Parathyroid adenoma (tissue), 2 donors: ENCODE results near the gene DAAM2.

Source experiments
- H2AFZ ChIP-seq: fragments of 300-600 bp; sonication (generic); one replicate; pipeline ENCODE4 v1.7.0; 2017; ENCODE audit warnings: antibody characterized with exemption, mild to moderate bottlenecking
- H3K27ac ChIP-seq: fragments of 300-600 bp; sonication (generic); one replicate; pipeline ENCODE4 v1.7.0; 2017
- H3K27me3 ChIP-seq: fragments of 300-600 bp; sonication (generic); one replicate; pipeline ENCODE4 v1.7.0; 2017; ENCODE audit warnings: low read length; ENCODE audit not compliant: control insufficient read depth, insufficient read depth
- H3K36me3 ChIP-seq: fragments of 300-600 bp; sonication (generic); one replicate; pipeline ENCODE4 v1.7.0; 2017; ENCODE audit warnings: low read length; ENCODE audit not compliant: control insufficient read depth, insufficient read depth
- H3K4me1 ChIP-seq: fragments of 300-600 bp; sonication (generic); one replicate; pipeline ENCODE4 v1.7.0; 2017; ENCODE audit warnings: control low read depth
- H3K4me2 ChIP-seq: fragments of 300-600 bp; sonication (generic); one replicate; pipeline ENCODE4 v1.7.0; 2017; ENCODE audit warnings: low read length
- H3K4me3 ChIP-seq: fragments of 300-600 bp; sonication (generic); one replicate; pipeline ENCODE4 v1.7.0; 2017; ENCODE audit warnings: low read depth, low read length
- H3K79me2 ChIP-seq: fragments of 300-600 bp; sonication (generic); one replicate; pipeline ENCODE4 v1.7.0; 2017; ENCODE audit warnings: control low read depth
- H3K9ac ChIP-seq: fragments of 300-600 bp; sonication (generic); one replicate; pipeline ENCODE4 v1.7.0; 2017; ENCODE audit warnings: mild to moderate bottlenecking
- H3K9me3 ChIP-seq: fragments of 300-600 bp; sonication (generic); one replicate; pipeline ENCODE4 v1.7.0; 2017; ENCODE audit warnings: low read length; ENCODE audit not compliant: control insufficient read depth
- CTCF ChIP-seq: fragments of 300-600 bp; sonication (generic); IDR thresholded peaks from one replicate; pipeline ENCODE4 v1.7.0; 2017; ENCODE audit warnings: antibody characterized with exemption, mild to moderate bottlenecking
- donor health status: primary hyperparathyroidism.

The DAAM2 gene

GRCh38 chr6:39772559-39773273 is 19.5 kb upstream of the DAAM2 start:
- Histone ChIP-seq H3K4me2 (no peak overlapping the region), H3K9ac (no peak overlapping the region), H3K9me3 (no peaks in the 10 kb centered on the region), H3K4me3 (no peak overlapping the region), H3K27ac (no peak overlapping the region), H3K36me3 (no peaks in the 10 kb centered on the region), H2AFZ (no peak overlapping the region), H3K4me1 (no peaks in the 10 kb centered on the region), H3K79me2 (no peaks in the 10 kb centered on the region), H3K27me3 (no peaks in the 10 kb centered on the region)
- no peak for TF ChIP-seq CTCF

DNA sequence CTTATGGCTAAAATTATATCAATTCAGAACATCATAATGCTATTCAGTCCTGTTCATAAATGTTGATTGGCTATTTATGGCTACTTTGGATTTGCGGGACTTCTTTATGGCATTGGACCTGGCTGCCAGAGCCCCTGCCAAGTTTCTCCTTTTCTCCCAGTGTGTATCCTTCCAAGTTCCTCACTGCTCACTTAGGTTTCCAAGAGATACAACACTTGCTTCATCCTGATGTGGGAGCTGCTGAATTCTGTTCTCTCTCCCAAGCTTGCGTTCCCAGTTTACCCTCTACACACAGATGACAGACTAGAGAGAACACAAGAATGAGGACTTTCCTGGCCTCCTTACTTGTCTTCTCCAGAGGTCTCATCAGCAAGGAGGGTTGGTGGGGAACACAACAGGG is 18.4 kb upstream of the DAAM2 start:
- Histone ChIP-seq H3K79me2 (no peaks in the 10 kb centered on the region), H3K4me1 (no peaks in the 10 kb centered on the region), H3K9me3 (no peaks in the 10 kb centered on the region), H3K27me3 (no peaks in the 10 kb centered on the region), H2AFZ (no peak overlapping the region), H3K9ac (no peak overlapping the region), H3K4me2 (no peak overlapping the region), H3K36me3 (no peaks in the 10 kb centered on the region), H3K27ac (no peak overlapping the region), H3K4me3 (no peak overlapping the region)
- no peak for TF ChIP-seq CTCF

DNA sequence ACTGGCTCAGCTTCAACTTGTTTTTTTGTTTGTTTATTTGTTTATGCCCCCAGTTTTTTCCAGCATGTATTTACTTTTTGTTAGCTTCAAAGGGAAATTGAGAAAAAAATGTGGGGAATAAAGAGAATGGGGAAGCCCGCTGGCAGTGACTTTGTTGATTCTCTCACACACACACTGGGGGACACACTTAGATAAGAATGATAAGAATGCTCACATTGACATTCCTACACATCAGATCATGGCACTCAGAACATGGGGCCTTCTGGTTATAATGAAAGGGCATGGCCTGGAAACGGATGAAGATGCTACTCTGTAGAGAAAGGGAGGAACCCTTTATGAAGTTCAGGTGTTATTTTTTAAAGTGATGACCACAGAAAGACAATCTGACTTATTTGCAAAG is 15.6 kb upstream of the DAAM2 start:
- Histone ChIP-seq H3K4me1 (no peaks in the 10 kb centered on the region), H3K4me2 (no peak overlapping the region), H3K36me3 (no peaks in the 10 kb centered on the region), H3K4me3 (no peak overlapping the region), H3K9me3 (no peaks in the 10 kb centered on the region), H3K27me3 (no peaks in the 10 kb centered on the region), H3K27ac (no peak overlapping the region), H3K79me2 (no peaks in the 10 kb centered on the region), H2AFZ (no peak overlapping the region), H3K9ac (no peak overlapping the region)
- no peak for TF ChIP-seq CTCF

- no peak overlapping the region for H3K9ac ChIP-seq
- no peaks in the 10 kb centered on the region for H3K9me3 ChIP-seq
- no peak overlapping the region for H3K27ac ChIP-seq
- H3K36me3 ChIP-seq: no peaks in the 10 kb centered on the region
- H2AFZ ChIP-seq: no peak overlapping the region
- no peaks in the 10 kb centered on the region for H3K27me3 ChIP-seq
- H3K4me1 ChIP-seq: no peaks in the 10 kb centered on the region
- no peak for TF ChIP-seq CTCF
- H3K79me2 ChIP-seq: no peaks in the 10 kb centered on the region
- no peak overlapping the region for H3K4me2 ChIP-seq
- H3K4me3 ChIP-seq: no peak overlapping the region
Measured at GRCh38 chr6:39777218-39777617, 15.0 kb upstream of the DAAM2 start.

DNA sequence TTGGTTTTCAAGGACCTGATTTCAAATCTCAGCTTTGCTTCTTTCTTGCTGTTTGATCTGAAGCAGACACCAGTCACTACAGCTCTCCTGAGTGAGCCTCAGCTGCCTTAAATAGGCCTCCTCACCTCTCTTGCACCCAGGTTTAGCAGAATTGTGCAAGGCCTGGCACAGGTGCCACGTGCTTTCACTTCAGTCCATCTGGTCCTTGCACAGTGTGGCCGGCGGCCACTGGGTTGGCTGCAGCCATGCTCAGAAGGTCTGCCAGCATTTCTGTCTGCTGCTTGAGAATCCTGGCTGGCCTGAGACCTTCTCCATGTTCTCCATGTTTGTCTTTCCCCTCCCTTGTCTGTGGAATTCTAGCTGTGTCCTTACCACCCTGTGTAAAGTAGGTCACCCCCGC is 14.5 kb upstream of the DAAM2 start:
- H3K27ac ChIP-seq: no peak overlapping the region
- no peak overlapping the region for H3K4me2 ChIP-seq
- no peak overlapping the region for H3K4me3 ChIP-seq
- no peaks in the 10 kb centered on the region for H3K27me3 ChIP-seq
- H3K9me3 ChIP-seq: no peaks in the 10 kb centered on the region
- no peak for TF ChIP-seq CTCF
- no peak overlapping the region for H3K9ac ChIP-seq
- H2AFZ ChIP-seq: no peak overlapping the region
- H3K79me2 ChIP-seq: no peaks in the 10 kb centered on the region
- no peaks in the 10 kb centered on the region for H3K36me3 ChIP-seq
- H3K4me1 ChIP-seq: no peaks in the 10 kb centered on the region
